GM12874 (cell line): ENCODE results near the gene PLCB4.

Experiments used
- CTCF ChIP-seq: IDR thresholded peaks from 2 replicates; pipeline ENCODE4 v1.5.1; 2011; ENCODE audit warnings: low read depth, mild to moderate bottlenecking, control low read depth, low read length, moderate library complexity; ENCODE audit not compliant: insufficient read depth

PLCB4 gene

GRCh38 chr20:9358001-9358400, 289.1 kb downstream of the PLCB4 start:
- no peak for TF ChIP-seq CTCF

- no peak for TF ChIP-seq CTCF
Measured at GRCh38 chr20:9359561-9360308, 290.8 kb downstream of the PLCB4 start.

- TF ChIP-seq CTCF: no peak
Measured at GRCh38 chr20:9360431-9360830, 291.5 kb downstream of the PLCB4 start.

DNA sequence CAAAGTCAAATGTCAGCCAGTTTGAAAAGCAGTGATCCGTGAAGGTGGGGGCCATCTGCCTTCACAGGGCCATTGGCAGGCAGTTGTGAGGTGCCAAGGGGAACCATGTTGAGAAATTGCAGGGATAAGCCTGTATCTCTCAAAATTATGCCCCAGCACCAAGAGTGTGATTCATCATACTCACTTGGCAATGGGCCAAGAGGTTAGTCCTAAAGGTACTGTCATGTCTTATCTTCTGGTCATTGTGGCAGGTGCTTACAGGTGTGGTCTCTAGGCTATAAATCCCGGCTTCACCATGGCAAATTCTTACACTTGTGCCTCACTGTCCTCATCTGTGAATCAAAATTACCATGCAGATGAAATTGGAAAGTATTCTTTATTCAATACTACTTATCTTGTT, 294.8 kb downstream of the PLCB4 start:
- no peak for TF ChIP-seq CTCF

- no peak for TF ChIP-seq CTCF
Measured at GRCh38 chr20:9367328-9367727, 298.4 kb downstream of the PLCB4 start.

- no peak for TF ChIP-seq CTCF
Measured at GRCh38 chr20:9367746-9368145, 298.9 kb downstream of the PLCB4 start.

DNA sequence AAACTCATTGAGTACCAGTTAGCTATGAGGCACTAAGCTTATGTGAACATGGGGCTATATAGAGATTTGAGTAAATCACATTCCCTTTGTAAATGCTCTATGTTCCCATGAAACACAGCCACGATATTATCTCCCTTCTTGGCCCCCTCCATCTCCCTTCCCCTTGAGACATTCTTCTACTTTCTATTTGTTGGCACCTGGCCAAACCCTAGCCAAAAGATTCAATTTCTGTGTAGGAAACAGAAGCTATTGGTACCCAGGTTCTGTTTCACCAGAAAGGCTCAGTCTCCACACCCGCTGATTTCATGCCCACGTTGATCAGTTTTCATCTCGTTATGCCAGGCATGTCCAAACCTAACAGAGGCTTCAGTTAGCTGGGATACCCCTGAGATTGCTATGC, 300.0 kb downstream of the PLCB4 start:
- no peak for TF ChIP-seq CTCF
